GM20000 (cell line): Measurements from ENCODE around the gene PCSK1N.

Experiments used
- DNase-seq: peaks from one replicate; pipeline ENCODE4 v3.0.0; 2012; ENCODE audit warnings: low spot score
- TF ChIP-seq, protein P1 (sequence below): IDR thresholded peaks from 2 replicates; pipeline ENCODE4 v1.5.1; 2012; ENCODE audit warnings: mild to moderate bottlenecking, control low read depth; ENCODE audit errors: extremely low read depth, missing control alignments

Gene PCSK1N

DNA sequence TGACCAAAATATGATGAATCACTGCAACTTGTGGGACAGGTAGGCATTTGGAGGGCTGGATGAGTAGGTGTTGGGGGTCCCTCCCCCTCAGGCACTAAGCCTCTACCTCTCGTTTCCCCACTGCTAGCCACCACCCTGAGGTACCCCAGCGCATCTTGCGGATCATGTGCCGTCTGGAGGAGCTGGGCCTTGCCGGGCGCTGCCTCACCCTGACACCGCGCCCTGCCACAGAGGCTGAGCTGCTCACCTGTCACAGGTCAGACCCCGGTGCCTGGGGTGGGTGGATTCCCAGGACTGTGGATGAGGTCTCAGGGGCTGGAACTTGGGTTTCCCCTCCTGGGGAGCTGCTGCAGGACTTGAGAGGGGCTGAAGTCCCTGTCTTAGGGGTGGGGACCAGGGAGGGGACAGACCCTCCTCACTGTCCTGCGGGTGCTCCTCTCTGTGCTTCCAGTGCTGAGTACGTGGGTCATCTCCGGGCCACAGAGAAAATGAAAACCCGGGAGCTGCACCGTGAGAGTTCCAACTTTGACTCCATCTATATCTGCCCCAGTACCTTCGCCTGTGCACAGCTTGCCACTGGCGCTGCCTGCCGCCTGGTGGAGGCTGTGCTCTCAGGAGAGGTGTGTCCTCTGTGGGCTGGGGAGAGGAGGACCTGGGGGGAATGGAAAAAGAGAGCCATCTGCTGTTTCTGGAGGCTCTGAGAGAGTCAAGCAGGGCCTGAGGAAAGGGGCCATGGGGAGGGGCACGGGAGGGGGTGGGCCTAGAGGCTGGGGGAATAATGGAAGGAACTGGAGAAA is 19.2 kb downstream of the PCSK1N start:
- TF ChIP-seq, protein P1, sequence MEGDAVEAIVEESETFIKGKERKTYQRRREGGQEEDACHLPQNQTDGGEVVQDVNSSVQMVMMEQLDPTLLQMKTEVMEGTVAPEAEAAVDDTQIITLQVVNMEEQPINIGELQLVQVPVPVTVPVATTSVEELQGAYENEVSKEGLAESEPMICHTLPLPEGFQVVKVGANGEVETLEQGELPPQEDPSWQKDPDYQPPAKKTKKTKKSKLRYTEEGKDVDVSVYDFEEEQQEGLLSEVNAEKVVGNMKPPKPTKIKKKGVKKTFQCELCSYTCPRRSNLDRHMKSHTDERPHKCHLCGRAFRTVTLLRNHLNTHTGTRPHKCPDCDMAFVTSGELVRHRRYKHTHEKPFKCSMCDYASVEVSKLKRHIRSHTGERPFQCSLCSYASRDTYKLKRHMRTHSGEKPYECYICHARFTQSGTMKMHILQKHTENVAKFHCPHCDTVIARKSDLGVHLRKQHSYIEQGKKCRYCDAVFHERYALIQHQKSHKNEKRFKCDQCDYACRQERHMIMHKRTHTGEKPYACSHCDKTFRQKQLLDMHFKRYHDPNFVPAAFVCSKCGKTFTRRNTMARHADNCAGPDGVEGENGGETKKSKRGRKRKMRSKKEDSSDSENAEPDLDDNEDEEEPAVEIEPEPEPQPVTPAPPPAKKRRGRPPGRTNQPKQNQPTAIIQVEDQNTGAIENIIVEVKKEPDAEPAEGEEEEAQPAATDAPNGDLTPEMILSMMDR: no peak
- no peak for DNase-seq

DNA sequence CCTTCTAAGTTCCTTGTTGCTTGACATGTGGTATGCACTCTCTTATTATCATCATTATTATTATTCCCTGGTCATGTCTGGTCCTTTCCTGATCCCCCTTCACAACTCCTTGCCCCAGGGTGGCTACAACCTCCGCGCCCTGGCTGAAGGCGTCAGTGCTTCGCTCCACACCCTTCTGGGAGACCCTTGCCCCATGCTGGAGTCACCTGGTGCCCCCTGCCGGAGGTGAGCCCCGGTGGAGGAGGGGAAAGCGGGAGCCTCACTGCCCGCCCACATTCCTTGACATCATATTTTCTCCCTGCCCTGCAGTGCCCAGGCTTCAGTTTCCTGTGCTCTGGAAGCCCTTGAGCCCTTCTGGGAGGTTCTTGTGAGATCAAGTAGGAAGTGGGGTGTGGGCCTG is 20.1 kb downstream of the PCSK1N start:
- no peak for DNase-seq
- TF ChIP-seq, protein P1: no peak

DNA sequence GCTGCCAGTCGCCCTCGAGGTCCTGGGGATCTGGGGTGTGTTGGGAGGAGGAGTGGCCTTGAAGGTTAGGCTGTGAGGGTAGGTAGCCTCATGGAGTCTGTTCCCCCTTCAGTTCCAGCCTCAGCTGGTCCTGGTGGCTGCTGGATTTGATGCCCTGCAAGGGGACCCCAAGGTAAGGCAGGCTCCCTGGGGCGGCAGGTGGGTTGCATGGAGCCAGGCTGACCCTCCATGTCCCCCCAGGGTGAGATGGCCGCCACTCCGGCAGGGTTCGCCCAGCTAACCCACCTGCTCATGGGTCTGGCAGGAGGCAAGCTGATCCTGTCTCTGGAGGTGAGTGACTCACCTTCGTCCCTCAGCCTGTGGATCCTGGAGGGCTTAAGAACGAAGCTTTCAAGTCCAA is 20.7 kb downstream of the PCSK1N start:
- DNase-seq: no peak
- TF ChIP-seq, protein P1: no peak

DNA sequence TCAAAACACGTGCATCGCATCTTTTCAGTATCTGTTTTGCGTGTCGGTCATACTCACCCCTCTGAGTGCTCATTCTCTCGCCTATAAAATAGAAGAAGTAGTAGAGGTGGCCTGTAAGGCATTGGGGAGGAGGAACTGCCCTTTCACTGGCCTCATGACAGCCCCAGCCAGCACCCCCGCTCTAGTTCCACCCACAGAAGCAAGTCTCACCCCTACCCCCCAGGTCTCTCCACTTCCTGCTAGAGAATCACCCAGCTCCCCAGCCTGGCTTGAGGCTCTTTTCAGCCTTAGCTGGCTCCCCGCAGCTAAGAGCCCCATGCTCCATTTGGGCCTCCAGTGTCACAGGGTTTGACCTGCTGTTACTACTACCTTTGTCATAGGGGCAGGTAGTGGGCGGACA is 21.8 kb downstream of the PCSK1N start:
- DNase-seq: no peak
- TF ChIP-seq, protein P1: no peak

DNA sequence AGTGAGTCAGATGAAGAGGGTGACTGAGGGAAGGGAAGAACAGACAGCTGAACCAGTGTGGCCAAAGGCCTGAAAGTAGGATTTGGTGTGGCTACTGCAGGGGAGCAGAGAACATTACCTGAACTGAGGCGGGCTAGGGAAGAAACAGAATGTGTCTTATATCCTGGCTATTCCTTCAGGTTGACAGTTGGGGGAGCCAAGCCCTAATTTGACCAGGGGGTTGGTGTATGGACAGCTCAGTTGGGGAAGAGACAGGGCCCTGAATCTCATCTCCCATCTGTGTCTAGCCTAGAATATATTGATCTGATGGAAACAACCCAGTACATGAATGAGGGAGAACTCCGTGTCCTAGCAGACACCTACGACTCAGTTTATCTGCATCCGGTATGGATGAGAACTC is 29.3 kb downstream of the PCSK1N start:
- TF ChIP-seq, protein P1: no peak
- DNase-seq: no peak

DNA sequence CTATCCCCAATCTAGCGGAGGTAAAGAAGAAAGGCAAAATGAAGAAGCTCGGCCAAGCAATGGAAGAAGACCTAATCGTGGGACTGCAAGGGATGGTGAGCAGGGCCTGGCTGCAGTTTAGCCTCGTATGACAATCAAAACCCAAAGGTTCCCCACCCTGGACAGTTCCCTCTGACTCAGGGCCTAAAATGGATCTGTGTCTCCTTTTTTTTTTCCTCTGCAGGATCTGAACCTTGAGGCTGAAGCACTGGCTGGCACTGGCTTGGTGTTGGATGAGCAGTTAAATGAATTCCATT is 32.6 kb downstream of the PCSK1N start:
- TF ChIP-seq, protein P1: no peak
- DNase-seq: no peak

DNA sequence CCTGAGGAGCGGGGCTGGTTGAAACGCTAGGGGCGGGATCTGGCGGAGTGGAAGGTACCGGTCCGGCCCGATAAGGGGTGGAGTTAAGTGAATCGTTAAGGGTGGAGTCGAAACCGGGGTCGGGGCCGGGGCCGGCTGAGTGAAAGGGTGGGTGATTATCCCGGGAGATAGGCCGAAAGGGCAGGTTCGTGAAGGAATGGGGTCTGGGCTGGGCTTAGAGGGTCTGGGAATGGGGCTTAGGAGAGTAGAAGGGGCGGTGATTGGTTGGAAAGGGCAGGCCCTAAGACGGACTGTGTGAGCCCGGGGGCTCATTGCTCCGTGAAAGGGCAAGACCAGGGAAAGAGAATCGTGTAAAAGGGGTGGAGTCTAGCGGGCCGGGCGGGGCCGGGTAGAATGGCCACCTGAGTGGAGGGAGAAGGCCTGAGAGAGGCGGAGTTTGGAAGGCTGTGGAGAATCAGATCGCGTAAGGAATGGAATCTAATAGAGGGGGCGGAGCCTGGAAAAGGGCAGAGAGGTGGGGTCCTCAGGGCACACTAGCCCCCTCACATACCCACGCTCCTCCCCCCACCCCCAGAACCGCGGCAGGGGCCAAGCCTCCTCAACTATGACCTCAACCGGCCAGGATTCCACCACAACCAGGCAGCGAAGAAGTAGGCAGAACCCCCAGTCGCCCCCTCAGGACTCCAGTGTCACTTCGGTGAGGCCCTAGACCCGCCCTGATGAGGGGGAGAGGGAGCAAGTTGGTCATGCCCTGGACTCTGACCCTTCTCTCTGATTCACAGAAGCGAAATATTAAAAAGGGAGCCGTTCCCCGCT is 33.1 kb downstream of the PCSK1N start:
- TF ChIP-seq, protein P1: no peak
- peak; percentile 72 for DNase-seq
